ENCODE measurements around the gene MXD1.

Gene MXD1

DNA sequence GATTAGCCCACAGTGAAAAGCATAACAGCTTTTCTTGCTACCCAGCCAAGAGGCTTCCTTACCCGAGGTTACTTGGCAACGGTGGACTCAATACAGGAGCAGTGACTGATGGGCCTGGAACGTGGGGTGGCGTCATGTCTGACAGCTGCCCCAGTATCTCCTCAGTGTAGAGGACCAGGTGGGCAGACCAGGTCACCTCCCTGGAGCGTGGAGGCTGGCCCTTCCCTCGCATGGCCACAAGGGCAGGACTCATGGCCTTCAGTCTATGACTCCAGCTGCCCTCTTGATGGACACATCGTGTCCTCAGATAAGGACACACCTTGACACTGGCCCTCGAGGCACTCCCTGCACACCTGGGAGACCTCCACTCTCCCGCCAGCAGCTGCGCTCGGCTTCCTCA lies 40.1 kb downstream of the MXD1 start:
- DNase-seq = no peak

DNA sequence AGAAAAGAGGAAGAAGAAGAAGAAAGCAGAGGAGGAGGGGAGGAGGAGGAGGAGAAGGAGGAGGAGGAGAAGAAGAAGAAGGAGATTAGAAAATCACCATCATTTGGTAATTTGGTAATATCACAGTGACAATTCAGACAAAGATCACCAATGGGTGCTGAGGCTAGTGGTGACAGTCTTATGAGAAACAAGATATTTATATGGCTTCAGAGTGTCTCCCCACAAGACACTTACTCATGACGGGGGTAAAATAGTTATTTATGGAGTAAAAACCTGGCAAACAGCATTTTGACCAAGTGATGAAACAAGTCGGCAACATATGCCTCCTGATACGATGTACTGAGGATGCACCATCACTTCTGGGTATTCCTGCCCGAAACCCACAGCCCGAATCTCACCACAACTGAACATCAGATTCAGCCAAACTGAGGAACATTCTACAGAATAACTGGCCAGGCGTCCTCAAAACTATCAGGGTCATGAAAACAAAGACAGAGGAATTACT lies 41.6 kb downstream of the MXD1 start:
- no peak for DNase-seq

DNA sequence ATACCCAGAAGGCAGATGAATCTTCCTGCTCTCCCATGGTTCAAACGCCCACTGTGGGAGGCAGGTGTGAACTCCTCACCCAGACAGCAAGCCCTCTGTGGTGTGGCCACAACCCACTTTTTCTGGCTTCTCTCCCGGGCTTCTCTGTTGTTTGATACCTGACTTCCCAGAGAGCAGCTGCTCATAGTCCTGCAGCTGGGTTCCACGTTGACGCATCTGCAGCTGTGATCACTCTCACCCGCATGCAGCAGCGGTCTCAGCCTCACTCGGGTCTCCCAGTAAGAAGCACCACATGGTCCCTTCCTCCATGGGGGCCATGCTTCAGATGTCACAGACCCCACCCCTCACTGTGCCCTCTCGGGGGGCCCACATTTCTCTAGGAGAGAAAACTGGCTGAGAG lies 43.1 kb downstream of the MXD1 start:
- no peak for DNase-seq

DNA sequence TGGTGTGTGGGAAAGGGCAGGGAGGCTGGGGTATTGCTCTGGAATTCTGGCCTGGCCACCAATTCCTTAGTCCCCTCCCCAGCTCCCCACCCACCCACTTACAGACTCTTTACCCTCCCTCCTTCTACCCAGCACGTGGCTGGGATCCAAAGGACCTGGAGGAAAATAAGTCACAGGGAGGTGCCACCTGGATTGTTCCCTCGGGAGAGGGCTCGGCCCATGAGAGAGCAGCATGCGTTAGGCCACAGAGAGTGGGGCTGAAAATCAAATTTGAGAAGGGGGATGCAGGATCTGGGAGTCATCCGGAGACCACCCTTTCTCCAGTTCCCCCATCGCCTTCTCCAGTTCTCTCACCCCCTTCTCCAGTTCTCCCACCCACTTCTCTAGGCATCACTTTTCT lies 43.6 kb downstream of the MXD1 start:
- no peak for DNase-seq

DNA sequence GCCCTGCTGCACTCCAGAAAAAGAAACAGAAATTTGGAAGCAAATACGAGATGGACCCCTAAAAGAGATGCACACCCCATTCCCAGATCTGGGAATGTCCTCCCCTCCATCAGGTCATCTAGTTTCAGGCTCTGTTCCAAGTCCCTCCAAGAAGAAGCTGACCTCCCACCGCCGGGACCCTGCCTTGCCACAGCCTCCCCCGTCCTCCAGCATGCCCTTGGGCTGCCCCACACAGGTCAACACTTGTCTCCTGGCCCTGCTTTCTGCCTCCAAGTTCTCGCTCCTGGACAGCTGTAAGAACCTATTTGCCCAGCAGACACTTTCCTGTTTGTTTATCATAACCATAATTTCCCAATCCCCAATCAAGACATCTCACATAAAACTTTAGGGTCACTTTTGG lies 44.5 kb downstream of the MXD1 start:
- DNase-seq = no peak

DNA sequence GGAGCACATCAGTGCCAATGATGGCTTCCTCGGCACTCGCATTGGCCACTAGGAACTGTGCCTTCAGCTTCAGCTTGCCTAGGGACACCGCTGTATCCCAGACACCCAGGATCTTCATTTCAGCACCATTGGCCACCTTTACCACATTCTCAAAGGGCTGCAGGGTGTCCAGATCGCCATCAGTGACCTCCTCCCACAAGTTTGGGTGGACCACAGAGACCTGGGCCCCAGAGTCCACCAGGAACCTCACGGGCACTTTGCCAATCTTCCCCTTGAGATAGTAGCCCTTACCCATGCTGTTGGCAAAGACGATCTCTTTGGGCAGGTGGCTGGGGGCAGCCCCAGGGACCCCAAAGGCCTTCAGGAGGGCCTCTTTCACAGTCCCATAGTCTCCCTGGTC lies 45.9 kb downstream of the MXD1 start:
- DNase-seq = no peak

DNA sequence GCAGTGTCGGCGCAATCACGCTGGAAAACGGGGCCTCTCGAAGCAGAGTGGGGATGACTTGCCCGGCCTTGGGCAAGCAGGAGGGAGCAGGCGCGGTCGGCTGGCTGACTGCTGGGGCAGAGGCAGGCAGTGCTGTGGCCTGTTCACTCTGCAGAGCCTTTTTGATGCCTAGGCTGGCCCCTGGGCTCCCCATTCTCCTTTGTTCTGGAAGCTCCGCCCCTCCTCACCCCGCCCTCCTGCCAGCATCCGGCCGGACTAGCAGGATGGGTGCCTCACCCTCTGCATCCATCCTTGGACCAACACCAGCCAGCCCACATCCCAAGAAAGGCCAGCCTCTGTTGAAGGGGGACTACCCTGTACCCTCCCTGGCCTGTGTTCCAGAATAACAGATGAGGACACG lies 46.6 kb downstream of the MXD1 start, which contains the start of gene ASPRV1:
Gene ASPRV1 (minus strand): TSS at position 136 of the 400 bp plus-strand sequence. CDS start 195 bp downstream, outside the sequence.
- DNase-seq = no peak

DNA sequence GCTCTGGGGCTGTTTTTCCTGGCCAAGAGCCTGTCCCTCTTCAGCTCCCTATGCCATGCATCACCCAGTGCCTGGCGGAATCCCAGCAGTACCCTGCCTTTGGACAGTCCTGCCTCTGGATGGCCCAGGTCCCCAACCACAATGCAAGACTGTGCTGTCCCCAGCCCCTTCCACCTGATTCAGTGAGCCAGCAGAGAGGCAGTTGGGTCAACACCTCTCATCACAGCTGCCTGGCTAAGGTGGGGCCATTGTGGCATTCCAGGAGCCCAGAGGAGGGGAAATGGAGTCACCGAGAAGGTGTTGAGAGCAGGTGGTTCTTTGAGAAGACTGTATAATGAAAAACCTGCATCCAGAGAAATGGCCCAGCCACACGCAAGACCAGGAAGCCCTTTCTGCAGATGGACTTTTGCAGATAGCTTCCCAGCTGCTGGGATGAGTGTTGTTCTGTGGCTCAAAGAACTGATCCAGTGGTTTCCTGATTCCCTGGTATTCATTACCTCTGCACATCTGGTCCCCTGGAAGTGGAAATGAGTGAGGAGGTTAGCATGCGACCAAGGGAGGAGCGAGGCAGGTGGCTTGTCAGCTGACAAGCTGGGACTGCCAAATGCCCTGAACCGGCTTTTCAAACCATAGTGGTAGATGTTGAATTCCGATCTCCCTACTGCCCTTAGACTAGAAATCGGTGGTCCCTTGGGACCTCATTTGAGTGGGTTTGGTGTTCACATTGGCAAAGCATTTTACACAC lies 48.2 kb downstream of the MXD1 start:
- no peak for DNase-seq

DNA sequence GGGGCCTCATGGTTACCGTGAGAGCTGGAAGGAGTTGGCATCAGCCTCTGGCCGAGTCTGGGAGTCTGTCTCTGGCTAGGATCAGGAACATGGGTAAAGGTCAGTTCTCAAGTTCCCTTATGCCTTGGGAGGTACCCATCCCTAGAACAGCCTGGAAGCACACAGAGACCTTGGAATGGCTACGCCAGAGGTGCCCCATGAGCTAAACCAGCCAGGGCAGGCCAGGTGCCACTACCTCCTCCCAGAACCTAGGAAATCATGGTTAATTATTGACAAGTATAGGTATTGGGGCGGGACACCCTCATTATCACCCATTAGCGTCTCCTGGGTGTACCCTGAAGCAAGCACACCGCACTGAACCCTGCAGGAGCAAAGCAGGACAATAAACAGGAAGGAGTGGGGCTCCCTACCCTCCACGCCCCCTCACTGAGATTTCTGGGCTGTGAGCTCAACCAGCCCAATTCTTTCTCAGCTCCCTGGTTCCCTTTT lies 49.5 kb downstream of the MXD1 start:
- DNase-seq = no peak

DNA sequence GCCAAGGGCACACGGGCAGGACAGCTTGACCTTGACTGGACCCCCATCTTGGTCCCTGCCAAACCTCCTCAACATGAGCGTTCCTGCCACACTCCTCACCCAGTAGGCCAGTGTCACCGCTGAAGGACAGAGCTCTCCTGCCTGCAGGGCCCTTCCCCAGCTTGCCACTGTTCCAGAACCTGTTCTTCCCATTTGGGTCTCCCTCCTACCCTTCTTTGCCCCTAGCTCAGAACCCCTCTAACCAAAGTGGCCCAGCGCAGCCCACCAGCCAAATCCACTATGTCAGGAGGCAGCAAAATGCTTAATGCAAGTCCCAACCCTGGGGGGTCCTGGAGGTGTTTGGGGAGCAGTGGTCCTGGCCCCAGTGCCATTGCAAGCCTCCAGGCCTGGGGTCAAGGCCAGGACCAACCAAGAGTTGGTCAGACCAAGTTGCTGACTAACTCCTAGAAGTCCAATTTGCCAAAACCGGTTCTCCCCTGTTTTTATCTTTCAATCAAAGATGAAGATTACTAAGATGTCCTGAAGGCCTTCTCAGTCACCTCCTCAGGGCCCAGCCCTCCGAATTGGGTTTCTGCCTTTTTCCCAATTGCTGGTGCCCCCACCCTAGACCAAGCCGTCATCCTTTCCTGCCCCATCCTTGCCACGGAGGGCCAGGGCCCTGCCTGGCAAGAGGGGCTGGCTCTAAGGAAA lies 51.0 kb downstream of the MXD1 start:
- no peak for DNase-seq

DNA sequence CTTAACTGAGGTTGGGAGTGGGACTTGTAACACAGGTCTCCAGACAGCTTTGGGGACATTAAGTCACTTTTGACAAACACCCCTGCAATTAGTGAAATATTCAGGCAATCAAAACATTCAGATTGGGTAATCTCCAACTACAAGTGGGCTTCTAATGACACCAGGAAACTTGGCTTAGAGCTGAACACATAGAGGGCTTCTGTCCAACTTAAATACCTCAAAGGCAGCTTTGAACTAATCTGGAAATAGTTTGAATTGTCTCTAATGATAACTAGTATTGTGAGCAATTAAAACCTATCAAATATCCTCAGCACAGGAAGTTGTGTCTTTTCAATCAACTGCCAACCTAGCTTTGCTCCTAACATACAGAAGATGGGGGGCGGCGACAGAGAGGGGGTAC lies 51.6 kb downstream of the MXD1 start:
- DNase-seq = no peak

DNA sequence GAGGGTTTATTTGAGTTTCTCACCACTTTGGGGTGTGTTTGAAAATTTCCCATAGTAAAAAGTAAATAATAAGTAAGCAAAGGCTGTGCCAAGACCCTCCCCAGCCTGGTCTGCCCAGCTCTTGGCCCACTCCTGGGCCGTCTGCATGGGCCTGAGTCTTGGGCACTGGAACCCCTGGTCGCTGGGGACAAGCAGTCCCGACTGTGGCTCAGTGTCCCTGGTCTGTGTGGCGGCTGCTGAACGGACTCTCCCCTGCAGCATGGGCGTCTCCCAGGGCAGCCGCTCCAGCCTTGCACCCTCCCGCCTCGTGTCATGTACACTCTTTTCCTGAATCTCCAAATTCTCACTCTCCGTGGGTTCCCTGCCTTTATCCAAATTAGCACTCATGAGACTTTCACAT lies 53.7 kb downstream of the MXD1 start:
- no peak for DNase-seq

DNA sequence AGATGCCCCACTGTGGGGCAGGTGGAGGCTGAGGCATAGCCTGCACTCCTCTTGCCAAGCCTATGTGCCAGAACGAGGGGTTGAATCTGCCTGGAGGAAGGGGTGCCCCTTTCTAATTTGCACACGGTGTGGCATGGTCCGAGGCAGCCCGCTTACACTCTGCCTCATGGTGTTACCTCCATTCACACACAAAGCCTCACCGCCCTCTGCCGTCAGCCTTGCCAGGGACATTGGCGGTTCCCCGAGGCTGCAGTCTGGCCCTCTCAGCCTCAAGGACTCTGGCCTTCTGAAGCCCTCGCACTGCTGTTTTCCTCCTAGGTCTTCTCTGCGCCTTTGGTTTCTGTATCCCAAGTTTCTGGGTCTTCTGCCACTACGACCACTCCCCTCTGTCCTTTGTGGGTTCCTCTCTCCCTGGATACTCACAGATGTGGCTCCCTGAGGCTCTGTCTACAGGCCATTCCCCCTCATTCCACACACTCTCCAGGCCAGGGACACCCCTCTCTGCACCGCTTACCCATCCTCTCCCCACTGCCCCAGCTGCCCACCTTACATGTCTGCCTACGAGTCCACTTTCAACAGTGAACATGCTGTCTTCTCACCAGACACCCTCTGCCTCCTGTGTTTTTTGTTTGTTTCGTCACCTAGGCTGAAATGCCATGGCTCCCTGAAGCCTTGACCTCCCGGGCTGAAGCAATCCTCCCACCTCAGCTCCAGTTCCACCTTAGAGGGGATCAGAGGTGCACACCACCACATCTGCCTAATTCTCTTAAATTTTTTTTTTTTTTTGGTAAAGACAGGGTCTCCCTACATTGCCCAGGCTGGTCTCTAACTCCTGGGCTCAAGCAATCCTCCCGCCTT lies 54.4 kb downstream of the MXD1 start:
- DNase-seq = no peak

DNA sequence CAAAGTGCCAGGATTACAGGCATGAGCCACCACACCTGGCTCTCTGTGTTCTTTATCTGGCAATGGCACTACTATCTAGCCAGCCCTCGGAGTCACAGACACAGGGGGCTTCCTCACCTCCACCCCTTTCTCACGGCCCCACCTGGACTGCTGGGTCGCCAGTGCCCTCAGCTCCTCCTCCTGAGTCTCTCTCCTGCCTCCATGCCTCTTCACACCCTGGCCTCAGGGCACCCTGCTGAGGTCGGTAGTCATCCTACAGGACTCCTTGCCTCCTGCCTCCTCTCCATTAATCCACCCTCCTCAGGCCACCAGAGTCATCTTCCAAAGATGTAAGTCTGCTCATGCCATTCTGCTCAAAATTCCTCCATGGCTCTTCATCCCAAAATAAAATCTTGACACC lies 55.1 kb downstream of the MXD1 start:
- DNase-seq = no peak

DNA sequence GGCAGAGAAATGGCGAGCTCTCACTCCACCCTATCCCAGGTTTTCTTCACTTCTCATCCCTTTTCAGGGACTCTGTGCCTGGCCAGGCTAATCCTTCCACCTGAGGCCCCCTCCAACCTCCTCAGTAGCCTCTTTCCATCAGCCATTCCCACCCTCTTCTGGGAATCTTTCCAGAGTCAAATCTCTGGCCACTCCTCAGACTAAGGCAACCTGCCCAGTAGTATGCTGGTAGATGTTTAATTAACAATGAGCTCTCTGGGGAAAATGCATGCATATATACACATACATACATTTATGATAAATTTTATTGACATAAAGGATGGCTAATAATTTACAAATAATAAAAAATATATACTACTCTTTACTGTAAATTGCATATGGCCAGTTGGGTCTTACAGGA lies 57.9 kb downstream of the MXD1 start:
- no peak for DNase-seq

DNA sequence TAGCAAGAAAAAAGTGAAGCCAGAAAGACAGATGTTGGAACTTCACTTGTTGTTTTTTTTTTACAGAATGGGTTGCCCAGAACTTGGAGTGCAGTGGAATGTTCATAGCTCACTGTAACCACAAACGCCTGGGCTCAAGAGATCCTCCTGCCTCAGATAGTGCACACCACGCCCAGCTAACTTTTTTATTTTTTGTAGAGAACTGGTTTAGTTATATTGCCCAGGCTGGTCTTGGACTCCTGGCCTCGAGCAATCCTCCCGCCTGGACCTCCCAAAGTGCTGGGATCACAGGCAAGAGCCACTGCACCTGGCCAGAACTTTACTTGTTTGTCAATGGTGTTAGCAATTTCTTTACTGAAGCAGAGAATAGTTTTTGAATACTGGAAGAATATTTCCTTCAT lies 58.4 kb downstream of the MXD1 start:
- no peak for DNase-seq

DNA sequence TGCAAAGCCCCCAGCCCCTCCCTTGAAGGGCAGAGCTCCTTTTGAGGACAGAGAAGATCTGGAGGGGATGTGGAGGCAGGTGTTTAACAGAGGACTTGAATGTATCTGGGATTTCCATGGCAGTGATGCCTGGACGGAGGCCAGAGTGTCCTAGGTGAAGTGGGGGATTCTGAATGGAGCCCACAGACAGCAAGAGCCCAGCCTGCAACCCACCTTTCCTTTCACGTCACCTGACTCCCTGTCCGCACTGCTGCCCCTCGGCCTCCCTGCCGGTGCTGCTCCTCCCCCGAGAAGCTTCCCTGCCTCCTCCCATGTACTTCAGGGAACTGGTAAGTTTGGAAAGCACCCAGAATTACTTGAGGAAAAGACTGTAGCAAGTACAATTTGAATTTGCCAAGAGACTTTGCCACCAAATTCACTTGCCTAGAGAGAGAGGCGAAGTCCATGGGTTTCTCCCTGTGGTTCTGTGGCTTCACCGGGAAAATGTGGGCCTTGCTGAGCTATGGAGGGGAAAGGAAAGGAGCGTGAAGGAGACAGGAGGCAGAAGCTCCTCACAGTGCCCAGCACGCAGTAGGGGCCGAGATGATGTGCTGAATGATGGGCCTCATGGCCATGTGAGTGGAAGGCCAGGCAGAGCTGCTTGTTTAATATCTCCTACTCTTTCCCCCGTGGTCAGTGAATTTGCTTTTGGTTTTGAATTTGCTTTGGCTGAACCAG lies 60.4 kb downstream of the MXD1 start:
- no peak for DNase-seq

DNA sequence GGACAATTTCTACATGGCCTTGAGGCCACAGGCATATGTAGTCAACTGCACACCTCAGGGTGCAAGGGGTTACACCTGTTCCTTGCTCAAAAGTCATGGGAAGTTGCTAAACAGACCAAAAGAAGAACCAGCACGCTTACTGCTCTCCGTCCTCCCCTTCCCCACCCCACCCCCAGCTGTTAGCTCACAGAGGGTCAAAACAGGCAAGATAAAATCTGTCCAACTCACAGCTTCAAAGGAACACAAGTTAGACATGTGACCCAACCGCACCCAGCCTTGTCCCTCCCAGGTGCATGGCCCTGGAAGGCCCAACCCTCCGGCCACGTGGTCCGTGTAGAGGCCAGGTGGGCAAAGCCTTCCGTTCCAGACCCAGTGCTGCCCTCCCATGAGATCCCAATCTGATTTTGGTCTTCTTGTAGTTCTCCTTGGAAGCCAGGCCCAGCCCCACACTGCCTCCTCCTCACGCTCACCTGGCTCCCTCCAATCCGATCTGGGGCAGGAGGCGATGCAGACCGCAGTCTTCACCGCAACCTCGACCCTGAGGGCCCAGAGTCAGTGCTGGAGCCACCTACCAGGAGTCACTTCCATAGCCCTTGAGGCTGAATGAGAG lies 61.0 kb downstream of the MXD1 start:
- no peak for DNase-seq

DNA sequence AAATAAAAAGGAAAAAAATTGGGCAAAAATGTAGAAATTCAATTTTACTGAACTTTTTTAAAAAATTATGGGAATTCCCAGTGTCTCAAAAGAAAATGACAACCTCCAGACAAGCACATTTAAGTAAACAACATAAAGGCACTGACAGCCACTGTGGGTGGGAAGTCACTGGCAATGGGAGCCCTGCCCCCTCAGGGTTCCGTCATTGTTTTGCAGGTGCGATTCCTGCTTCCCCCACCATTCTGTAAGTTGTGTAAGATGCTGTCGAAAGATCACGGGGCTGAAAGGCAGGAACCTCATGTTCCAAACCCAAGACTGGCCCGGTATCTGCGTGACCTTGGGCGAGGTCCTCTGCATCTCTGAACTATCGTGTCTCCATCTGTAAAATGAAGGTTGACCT lies 62.3 kb downstream of the MXD1 start:
- no peak for DNase-seq

DNA sequence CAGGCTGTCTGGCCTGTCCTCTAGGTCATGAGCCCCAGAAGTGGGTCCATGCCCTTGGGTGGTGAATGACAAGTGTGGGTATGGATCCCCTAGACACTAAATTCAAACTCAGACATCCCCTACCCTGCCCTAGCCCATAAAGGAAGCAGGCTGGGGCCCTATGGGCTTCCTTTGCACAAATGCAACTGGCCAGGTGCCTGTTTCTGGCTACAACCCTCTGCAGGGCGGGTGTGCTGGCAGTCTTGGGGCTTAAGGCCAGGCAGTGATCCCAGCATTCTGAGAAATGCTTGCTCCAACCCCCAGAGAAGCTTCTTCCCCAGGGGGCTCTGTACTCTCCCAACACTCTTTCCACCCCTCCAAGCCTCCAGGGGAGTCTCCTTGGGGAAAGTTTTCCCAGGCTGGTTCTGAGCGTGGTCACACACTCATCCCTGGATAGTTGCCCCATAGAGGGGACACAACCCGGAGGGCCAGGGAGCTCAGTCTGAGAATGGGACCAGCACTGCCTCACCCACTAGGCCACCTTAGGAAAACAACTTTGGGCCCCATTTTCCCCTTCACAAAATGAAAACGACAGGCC lies 63.1 kb downstream of the MXD1 start:
- no peak for DNase-seq

DNA sequence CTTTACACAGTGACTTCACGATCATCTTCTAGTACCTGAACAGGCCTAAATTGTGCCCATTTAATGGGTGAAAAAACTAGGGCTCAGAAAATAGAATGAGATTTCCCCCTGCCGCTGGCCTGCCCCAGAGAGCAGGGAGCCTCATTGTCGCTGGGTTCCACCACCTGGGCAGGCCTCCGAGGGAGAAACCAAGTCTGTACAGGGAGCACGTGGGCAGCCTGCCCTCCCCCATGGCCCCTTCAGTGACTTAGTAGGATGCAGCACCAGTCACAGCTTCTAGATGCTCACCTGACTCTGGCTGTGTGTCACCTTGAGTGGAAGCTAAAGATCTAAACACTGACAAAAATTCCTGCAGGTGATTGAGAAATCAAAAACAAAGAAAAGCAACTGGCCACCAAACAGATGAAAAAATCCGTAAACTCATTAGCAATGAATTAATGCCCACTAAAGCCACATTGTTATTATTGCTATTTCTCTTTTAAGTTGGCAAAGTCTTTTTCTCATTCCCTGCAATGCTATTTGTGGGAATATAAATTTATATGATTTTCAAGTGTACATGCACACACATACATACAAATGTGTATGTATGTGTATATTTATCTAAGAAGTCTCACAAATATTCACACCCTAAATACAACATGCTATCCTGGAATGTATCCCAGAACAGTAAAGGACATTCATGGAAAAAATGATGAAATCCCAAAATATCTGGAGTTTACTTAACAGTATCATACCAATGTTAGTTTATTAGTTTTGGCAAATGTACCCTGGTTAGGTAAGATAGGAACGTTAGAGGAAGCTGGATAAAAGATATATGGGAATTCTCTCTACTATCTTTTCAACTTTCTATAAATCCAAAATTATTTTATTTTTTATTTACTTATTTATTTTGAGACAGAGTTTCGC lies 65.2 kb downstream of the MXD1 start:
- no peak for DNase-seq
